ENCODE measurements around the gene LCA5.
"Not testable (repeated sequence)": the region's sequence is repeated elsewhere in the genome, so short reads cannot be mapped to it uniquely, and the experiment has no call there.

The LCA5 gene

GRCh38 chr6:79463621-79464050 is 73.6 kb downstream of the LCA5 start:
- no peak for DNase-seq

- no peak for DNase-seq
Observed at GRCh38 chr6:79461205-79461604, 76.0 kb downstream of the LCA5 start.

- no peak for DNase-seq
Observed at GRCh38 chr6:79455446-79455845, 81.8 kb downstream of the LCA5 start.

- DNase-seq: no peak
Observed at GRCh38 chr6:79453558-79454042, 83.6 kb downstream of the LCA5 start.

GRCh38 chr6:79450984-79451383 is 86.2 kb downstream of the LCA5 start:
- DNase-seq: no peak

- no peak for DNase-seq
Observed at GRCh38 chr6:79446006-79446405, 91.2 kb downstream of the LCA5 start.

GRCh38 chr6:79443876-79444275 is 93.4 kb downstream of the LCA5 start:
- DNase-seq: not testable (repeated sequence)

GRCh38 chr6:79441192-79441591 is 96.0 kb downstream of the LCA5 start:
- no peak for DNase-seq

- DNase-seq: no peak
Observed at GRCh38 chr6:79440598-79440997, 96.6 kb downstream of the LCA5 start.

- DNase-seq: no peak
Observed at GRCh38 chr6:79438030-79438429, 99.2 kb downstream of the LCA5 start.

GRCh38 chr6:79436241-79436640 is 101.0 kb downstream of the LCA5 start:
- no peak for DNase-seq

GRCh38 chr6:79435746-79436145 is 101.5 kb downstream of the LCA5 start:
- DNase-seq: no peak

Data from RPMI8226 (cell line).